ENCODE measurements around the gene GABRD.

Gene GABRD

GRCh38 chr1:2042830-2043773 is 24.0 kb downstream of the GABRD start:
- TF ChIP-seq CSDC2 (CRISPR knock-in tag; IDR thresholded peaks at IDR 0.05): no peak
- TF ChIP-seq ISL1 (CRISPR knock-in tag; IDR thresholded peaks at IDR 0.05): no peak
- TF ChIP-seq GLIS3 (CRISPR knock-in tag; IDR thresholded peaks at IDR 0.05): no peak
- TF ChIP-seq PPARA (CRISPR knock-in tag; IDR thresholded peaks at IDR 0.05; ENCODE audit: borderline replicate concordance): no peak
- TF ChIP-seq SNAI2 (CRISPR knock-in tag; IDR thresholded peaks at IDR 0.05): no peak
- TF ChIP-seq ARNTL (CRISPR knock-in tag; IDR thresholded peaks at IDR 0.05; ENCODE audit: borderline replicate concordance, low read depth): no peak
- no peak for TF ChIP-seq TOX (CRISPR knock-in tag; IDR thresholded peaks at IDR 0.05; ENCODE audit: borderline replicate concordance)
- no peak for TF ChIP-seq ZNF70 (CRISPR knock-in tag; IDR thresholded peaks at IDR 0.05)
- TF ChIP-seq OSR1 (CRISPR knock-in tag; IDR thresholded peaks at IDR 0.05): no peak
- TF ChIP-seq ZC3H10 (CRISPR knock-in tag; IDR thresholded peaks at IDR 0.05): no peak
- no peak for TF ChIP-seq ESRRG (CRISPR knock-in tag; IDR thresholded peaks at IDR 0.05)
- TF ChIP-seq TSHZ2 (CRISPR knock-in tag; IDR thresholded peaks at IDR 0.05): no peak
- TF ChIP-seq, protein P1, sequence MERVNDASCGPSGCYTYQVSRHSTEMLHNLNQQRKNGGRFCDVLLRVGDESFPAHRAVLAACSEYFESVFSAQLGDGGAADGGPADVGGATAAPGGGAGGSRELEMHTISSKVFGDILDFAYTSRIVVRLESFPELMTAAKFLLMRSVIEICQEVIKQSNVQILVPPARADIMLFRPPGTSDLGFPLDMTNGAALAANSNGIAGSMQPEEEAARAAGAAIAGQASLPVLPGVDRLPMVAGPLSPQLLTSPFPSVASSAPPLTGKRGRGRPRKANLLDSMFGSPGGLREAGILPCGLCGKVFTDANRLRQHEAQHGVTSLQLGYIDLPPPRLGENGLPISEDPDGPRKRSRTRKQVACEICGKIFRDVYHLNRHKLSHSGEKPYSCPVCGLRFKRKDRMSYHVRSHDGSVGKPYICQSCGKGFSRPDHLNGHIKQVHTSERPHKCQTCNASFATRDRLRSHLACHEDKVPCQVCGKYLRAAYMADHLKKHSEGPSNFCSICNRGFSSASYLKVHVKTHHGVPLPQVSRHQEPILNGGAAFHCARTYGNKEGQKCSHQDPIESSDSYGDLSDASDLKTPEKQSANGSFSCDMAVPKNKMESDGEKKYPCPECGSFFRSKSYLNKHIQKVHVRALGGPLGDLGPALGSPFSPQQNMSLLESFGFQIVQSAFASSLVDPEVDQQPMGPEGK (CRISPR knock-in tag; IDR thresholded peaks at IDR 0.05; ENCODE audit: borderline replicate concordance): no peak
- no peak for TF ChIP-seq ZFP30 (CRISPR knock-in tag; IDR thresholded peaks at IDR 0.05)
- no peak for TF ChIP-seq TCF4 (CRISPR knock-in tag; IDR thresholded peaks at IDR 0.05; ENCODE audit: borderline replicate concordance)
- ATAC-seq: no peak

- ATAC-seq: no peak
- TF ChIP-seq OSR1 (CRISPR knock-in tag; IDR thresholded peaks at IDR 0.05) (no peak), TSHZ2 (CRISPR knock-in tag; IDR thresholded peaks at IDR 0.05) (no peak), ZNF70 (CRISPR knock-in tag; IDR thresholded peaks at IDR 0.05) (no peak), CSDC2 (CRISPR knock-in tag; IDR thresholded peaks at IDR 0.05) (no peak), SNAI2 (CRISPR knock-in tag; IDR thresholded peaks at IDR 0.05) (no peak), ZFP30 (CRISPR knock-in tag; IDR thresholded peaks at IDR 0.05) (no peak), ZC3H10 (CRISPR knock-in tag; IDR thresholded peaks at IDR 0.05) (no peak), ARNTL (CRISPR knock-in tag; IDR thresholded peaks at IDR 0.05; ENCODE audit: borderline replicate concordance, low read depth) (no peak), ZNF565 (CRISPR knock-in tag; conservative IDR thresholded peaks at IDR 0.05; ENCODE audit: low read depth) (no peak), ZNF8 (CRISPR knock-in tag; IDR thresholded peaks at IDR 0.05) (no peak), ZFP3 (CRISPR knock-in tag; IDR thresholded peaks at IDR 0.05) (no peak), RARB (CRISPR knock-in tag; IDR thresholded peaks at IDR 0.05) (no peak)
- TF ChIP-seq, protein P1 (CRISPR knock-in tag; IDR thresholded peaks at IDR 0.05; ENCODE audit: borderline replicate concordance): no peak
Observed at GRCh38 chr1:2043886-2044285, 24.7 kb downstream of the GABRD start.
